ENCODE measurements around the gene FCGR3A.
A peak's percentile ranks its signal among the peaks of the same experiment; 100 is the strongest.
"Not testable (repeated sequence)": the region's sequence is repeated elsewhere in the genome, so short reads cannot be mapped to it uniquely, and the experiment has no call there.

The FCGR3A gene

GRCh38 chr1:161530671-161531641 is 18.7 kb downstream of the FCGR3A start:
- DNase-seq (ENCODE audit: low read depth in 2 of 2), result peak; percentile 87 to 99

GRCh38 chr1:161530158-161530557 is 19.5 kb downstream of the FCGR3A start:
- DNase-seq (ENCODE audit: low read depth in 2 of 2), result peak; percentile 53 to 73

GRCh38 chr1:161529463-161530104 is 20.0 kb downstream of the FCGR3A start:
- not testable (repeated sequence) for DNase-seq (ENCODE audit: low read depth in 2 of 2)

GRCh38 chr1:161528550-161528949 is 21.1 kb downstream of the FCGR3A start:
- not testable (repeated sequence) for DNase-seq (ENCODE audit: low read depth in 2 of 2)

- not testable (repeated sequence) for DNase-seq (ENCODE audit: low read depth in 2 of 2)
These were observed 23.7 kb downstream of the FCGR3A start for GRCh38 chr1:161525918-161526317.

- not testable (repeated sequence) for DNase-seq (ENCODE audit: low read depth in 2 of 2)
These were observed 24.3 kb downstream of the FCGR3A start for GRCh38 chr1:161525321-161525720.

- DNase-seq (ENCODE audit: low read depth in 2 of 2), result not testable (repeated sequence)
These were observed 24.8 kb downstream of the FCGR3A start for GRCh38 chr1:161524742-161525291.

GRCh38 chr1:161523817-161524741 is 25.5 kb downstream of the FCGR3A start, which contains the start of gene HSPA6:
Gene HSPA6, plus strand, starts transcription at chr1:161524540. Its CDS starts 119 bp downstream, at chr1:161524659.
- DNase-seq (ENCODE audit: low read depth in 2 of 2), result peak; percentile 66 to 69

GRCh38 chr1:161523041-161523816 is 26.4 kb downstream of the FCGR3A start:
- not testable (repeated sequence) for DNase-seq (ENCODE audit: low read depth in 2 of 2)

- not testable (repeated sequence) for DNase-seq (ENCODE audit: low read depth in 2 of 2)
These were observed 35.7 kb downstream of the FCGR3A start for GRCh38 chr1:161513953-161514352.

- DNase-seq (ENCODE audit: low read depth in 2 of 2), result not testable (repeated sequence)
These were observed 36.2 kb downstream of the FCGR3A start for GRCh38 chr1:161513448-161513780.

- not testable (repeated sequence) for DNase-seq (ENCODE audit: low read depth in 2 of 2)
These were observed 36.8 kb downstream of the FCGR3A start for GRCh38 chr1:161512636-161513447.

GRCh38 chr1:161511756-161512060 is 37.9 kb downstream of the FCGR3A start:
- no peak for DNase-seq (ENCODE audit: low read depth in 2 of 2)

GRCh38 chr1:161511018-161511755 is 38.4 kb downstream of the FCGR3A start:
- DNase-seq (ENCODE audit: low read depth in 2 of 2), result no peak

- no peak for DNase-seq (ENCODE audit: low read depth in 2 of 2)
These were observed 39.1 kb downstream of the FCGR3A start for GRCh38 chr1:161510477-161510876.

GRCh38 chr1:161506336-161507223 is 43.0 kb downstream of the FCGR3A start:
- DNase-seq (ENCODE audit: low read depth in 2 of 2), result no peak

GRCh38 chr1:161505686-161506085 is 43.9 kb downstream of the FCGR3A start:
- DNase-seq (ENCODE audit: low read depth in 2 of 2), result no peak

GRCh38 chr1:161503394-161503748 is 46.2 kb downstream of the FCGR3A start:
- no peak for DNase-seq (ENCODE audit: low read depth in 2 of 2)

Data from activated CD4-positive, alpha-beta T cell treated with anti-CD3 and anti-CD28 coated beads for 24 hours (primary cell).